ENCODE results near the gene TMEM273.

Gene TMEM273

GRCh38 chr10:49180444-49180860 is 7.7 kb downstream of the TMEM273 start:
- TF ChIP-seq POU6F1 (CRISPR knock-in tag; IDR thresholded peaks at IDR 0.05; ENCODE audit: borderline replicate concordance, low read depth) (no peak), ISL1 (CRISPR knock-in tag; IDR thresholded peaks at IDR 0.05) (no peak), TOX (CRISPR knock-in tag; IDR thresholded peaks at IDR 0.05; ENCODE audit: borderline replicate concordance) (no peak), ESRRG (CRISPR knock-in tag; IDR thresholded peaks at IDR 0.05) (no peak)

GRCh38 chr10:49179699-49180443 is 8.3 kb downstream of the TMEM273 start:
- no peak for ATAC-seq
- TF ChIP-seq ZNF70 (CRISPR knock-in tag; IDR thresholded peaks at IDR 0.05) (no peak), CSRNP3 (CRISPR knock-in tag; IDR thresholded peaks at IDR 0.05) (no peak), ZNF565 (CRISPR knock-in tag; conservative IDR thresholded peaks at IDR 0.05; ENCODE audit: low read depth) (no peak), ARNTL (CRISPR knock-in tag; IDR thresholded peaks at IDR 0.05; ENCODE audit: borderline replicate concordance, low read depth) (no peak), PATZ1 (CRISPR knock-in tag; IDR thresholded peaks at IDR 0.05; ENCODE audit: borderline replicate concordance) (no peak), ISL1 (CRISPR knock-in tag; IDR thresholded peaks at IDR 0.05) (no peak)

More at GRCh38 chr10:49180444-49180860, 7.7 kb downstream of the TMEM273 start:
- no peak for ATAC-seq

GRCh38 chr10:49178489-49179471 is 9.4 kb downstream of the TMEM273 start:
- no peak for ATAC-seq
- TF ChIP-seq PATZ1 (CRISPR knock-in tag; IDR thresholded peaks at IDR 0.05; ENCODE audit: borderline replicate concordance) (no peak), PPARA (CRISPR knock-in tag; IDR thresholded peaks at IDR 0.05; ENCODE audit: borderline replicate concordance) (no peak), ZNF565 (CRISPR knock-in tag; conservative IDR thresholded peaks at IDR 0.05; ENCODE audit: low read depth) (no peak), RARB (CRISPR knock-in tag; IDR thresholded peaks at IDR 0.05) (no peak), TOX (CRISPR knock-in tag; IDR thresholded peaks at IDR 0.05; ENCODE audit: borderline replicate concordance) (no peak), CSDC2 (CRISPR knock-in tag; IDR thresholded peaks at IDR 0.05) (no peak), CREB5 (CRISPR knock-in tag; IDR thresholded peaks at IDR 0.05; ENCODE audit: low read depth) (no peak), ZFP30 (CRISPR knock-in tag; IDR thresholded peaks at IDR 0.05) (no peak), ISL1 (CRISPR knock-in tag; IDR thresholded peaks at IDR 0.05) (no peak), BACH2 (CRISPR knock-in tag; IDR thresholded peaks at IDR 0.05; ENCODE audit: borderline replicate concordance) (no peak), TCF4 (CRISPR knock-in tag; IDR thresholded peaks at IDR 0.05; ENCODE audit: borderline replicate concordance) (no peak), ARNTL (CRISPR knock-in tag; IDR thresholded peaks at IDR 0.05; ENCODE audit: borderline replicate concordance, low read depth) (no peak), ZFP3 (CRISPR knock-in tag; IDR thresholded peaks at IDR 0.05) (no peak)

Data from SK-N-SH treated with all-trans-retinoic acid at 6 μM for 48 hours (cell line).